D721Med (cell line): ENCODE results near the gene SWT1.
"Not testable (repeated sequence)": the region's sequence is repeated elsewhere in the genome, so short reads cannot be mapped to it uniquely, and the experiment has no call there.

Experiments
- DNase-seq: peaks from one replicate; pipeline ENCODE4 v3.0.0; 2011; ENCODE audit warnings: low spot score; ENCODE audit not compliant: insufficient read length
- FAIRE-seq: peaks from 2 replicates; lab custom pipeline; 2011; peaks lifted over from hg19 to GRCh38; lab: Jason Lieb, UNC
- CTCF ChIP-seq: IDR thresholded peaks from 2 replicates; pipeline ENCODE4 v1.5.1; 2012; ENCODE audit warnings: mild to moderate bottlenecking, control low read depth; ENCODE audit not compliant: insufficient read depth; ENCODE audit errors: missing control alignments

The SWT1 gene

GRCh38 chr1:185250063-185250462, 93.1 kb downstream of the SWT1 start:
- FAIRE-seq: no peak
- no peak for DNase-seq
- no peak for TF ChIP-seq CTCF

- FAIRE-seq, DNase-seq: not testable (repeated sequence)
Measured at GRCh38 chr1:185251928-185252327, 95.0 kb downstream of the SWT1 start.

- not testable (repeated sequence) for FAIRE-seq, DNase-seq
Measured at GRCh38 chr1:185252404-185252803, 95.4 kb downstream of the SWT1 start.

GRCh38 chr1:185255595-185255994, 98.6 kb downstream of the SWT1 start:
- DNase-seq, FAIRE-seq: not testable (repeated sequence)

GRCh38 chr1:185257116-185257949, 100.4 kb downstream of the SWT1 start:
- FAIRE-seq, DNase-seq: not testable (repeated sequence)

GRCh38 chr1:185257950-185258208, 100.9 kb downstream of the SWT1 start:
- no peak for TF ChIP-seq CTCF
- DNase-seq: no peak
- no peak for FAIRE-seq

GRCh38 chr1:185258676-185259075, 101.7 kb downstream of the SWT1 start:
- FAIRE-seq: no peak
- TF ChIP-seq CTCF: no peak
- no peak for DNase-seq

- DNase-seq (no peak), FAIRE-seq (no peak)
- no peak for TF ChIP-seq CTCF
Measured at GRCh38 chr1:185260611-185261010, 103.6 kb downstream of the SWT1 start.

- DNase-seq (no peak), FAIRE-seq (no peak)
- no peak for TF ChIP-seq CTCF
Measured at GRCh38 chr1:185262151-185262550, 105.2 kb downstream of the SWT1 start.
